ENCODE results near the gene MUC6. TPM values are rescaled to one million over a fixed set of nuclear protein-coding genes. Genes with fewer than 3 reads are reported as not detected.

Gene MUC6
- total RNA-seq, 2 donors from 2014 or later = not detected

DNA sequence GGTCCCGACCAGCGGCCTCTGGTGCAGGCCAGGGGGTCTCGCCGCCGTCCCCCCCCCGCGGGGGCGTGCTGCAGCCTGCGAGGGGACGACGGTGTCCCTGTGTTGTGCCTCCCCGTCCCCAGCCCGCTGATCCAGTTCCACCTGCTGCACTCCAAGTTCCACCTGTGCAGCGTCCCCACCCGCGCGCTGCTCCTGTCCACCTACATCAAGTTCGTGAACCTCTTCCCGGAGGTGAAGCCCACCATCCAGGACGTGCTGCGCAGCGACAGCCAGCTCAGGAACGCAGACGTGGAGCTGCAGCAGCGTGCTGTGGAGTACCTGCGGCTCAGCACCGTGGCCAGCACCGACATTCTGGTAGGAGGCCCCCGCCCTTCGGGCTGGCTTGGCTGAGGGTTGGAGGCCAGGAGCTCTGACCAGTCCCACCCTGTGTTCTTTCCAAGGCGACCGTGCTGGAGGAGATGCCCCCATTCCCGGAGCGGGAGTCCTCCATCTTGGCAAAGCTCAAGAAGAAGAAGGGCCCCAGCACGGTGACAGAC lies 42.8 kb downstream of the MUC6 start:
- Histone ChIP-seq H3K9me3 (no peaks in the 10 kb centered on the region), H3K4me1 (no peaks in the 10 kb centered on the region), H3K4me3 (no peak overlapping the region), H3K27ac (no peak overlapping the region), H3K27me3 (no peaks in the 10 kb centered on the region), H3K36me3 (peaks cover 52% of the 10 kb centered on the region)
- TF ChIP-seq, protein P1, sequence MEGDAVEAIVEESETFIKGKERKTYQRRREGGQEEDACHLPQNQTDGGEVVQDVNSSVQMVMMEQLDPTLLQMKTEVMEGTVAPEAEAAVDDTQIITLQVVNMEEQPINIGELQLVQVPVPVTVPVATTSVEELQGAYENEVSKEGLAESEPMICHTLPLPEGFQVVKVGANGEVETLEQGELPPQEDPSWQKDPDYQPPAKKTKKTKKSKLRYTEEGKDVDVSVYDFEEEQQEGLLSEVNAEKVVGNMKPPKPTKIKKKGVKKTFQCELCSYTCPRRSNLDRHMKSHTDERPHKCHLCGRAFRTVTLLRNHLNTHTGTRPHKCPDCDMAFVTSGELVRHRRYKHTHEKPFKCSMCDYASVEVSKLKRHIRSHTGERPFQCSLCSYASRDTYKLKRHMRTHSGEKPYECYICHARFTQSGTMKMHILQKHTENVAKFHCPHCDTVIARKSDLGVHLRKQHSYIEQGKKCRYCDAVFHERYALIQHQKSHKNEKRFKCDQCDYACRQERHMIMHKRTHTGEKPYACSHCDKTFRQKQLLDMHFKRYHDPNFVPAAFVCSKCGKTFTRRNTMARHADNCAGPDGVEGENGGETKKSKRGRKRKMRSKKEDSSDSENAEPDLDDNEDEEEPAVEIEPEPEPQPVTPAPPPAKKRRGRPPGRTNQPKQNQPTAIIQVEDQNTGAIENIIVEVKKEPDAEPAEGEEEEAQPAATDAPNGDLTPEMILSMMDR (IDR thresholded peaks at IDR 0.05) = no peak
- no peak for DNase-seq (ENCODE audit: low spot score)

DNA sequence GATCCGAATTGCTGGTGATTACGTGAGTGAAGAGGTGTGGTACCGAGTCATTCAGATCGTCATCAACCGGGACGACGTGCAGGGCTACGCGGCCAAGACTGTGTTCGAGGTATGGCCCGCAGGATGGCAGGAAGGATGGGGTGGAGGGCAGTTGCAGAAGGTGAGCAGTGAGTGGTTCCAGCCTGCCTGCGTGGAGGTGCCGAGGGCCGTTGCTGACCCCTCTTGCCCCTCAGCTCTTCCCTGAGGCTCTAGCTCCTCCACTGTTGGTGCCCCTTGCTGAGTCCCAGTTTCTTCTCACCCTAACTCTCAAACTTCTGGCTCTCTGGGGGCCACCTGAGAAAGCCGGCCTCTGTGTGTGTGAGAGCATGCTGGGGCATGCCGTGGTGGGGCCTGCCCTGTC lies 43.9 kb downstream of the MUC6 start:
- TF ChIP-seq, protein P1 (IDR thresholded peaks at IDR 0.05) = no peak
- H3K4me1 ChIP-seq = no peaks in the 10 kb centered on the region
- DNase-seq (ENCODE audit: low spot score) = no peak
- peaks cover 63% of the 10 kb centered on the region for H3K36me3 ChIP-seq
- H3K4me3 ChIP-seq = no peak overlapping the region
- H3K27ac ChIP-seq = no peak overlapping the region
- H3K9me3 ChIP-seq = no peaks in the 10 kb centered on the region
- H3K27me3 ChIP-seq = no peaks in the 10 kb centered on the region

DNA sequence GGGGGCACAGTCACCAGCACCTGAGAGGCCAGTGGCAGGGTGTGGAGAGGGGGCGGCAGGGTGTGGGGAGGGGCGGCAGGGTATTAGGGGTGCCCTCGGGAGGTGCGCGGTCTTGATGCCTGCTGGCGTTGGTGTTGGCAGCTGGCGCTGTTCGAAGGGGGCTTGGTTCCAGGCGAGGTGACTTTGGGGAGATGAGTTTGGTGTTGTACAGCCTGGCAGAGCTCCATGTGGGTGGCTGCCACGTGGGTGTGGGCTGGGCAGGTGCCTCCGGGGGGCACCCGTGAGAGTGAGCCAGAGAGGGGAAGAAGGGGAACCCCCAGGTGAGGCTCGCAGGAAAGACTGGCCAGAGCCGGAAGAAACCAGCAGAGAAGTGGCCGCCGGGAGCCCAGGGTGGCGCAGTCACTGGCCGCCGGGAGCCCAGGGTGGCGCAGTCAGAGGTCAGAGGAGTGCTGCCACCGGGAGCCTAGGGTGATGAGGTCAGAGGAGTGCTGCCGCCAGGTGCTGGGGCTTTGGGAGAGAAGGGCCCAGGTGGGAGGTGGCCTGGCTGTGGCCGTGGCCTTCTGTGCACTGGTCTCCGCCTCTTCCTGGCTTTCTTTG lies 44.7 kb downstream of the MUC6 start:
- Histone ChIP-seq H3K4me3 (no peak overlapping the region), H3K27ac (no peak overlapping the region), H3K27me3 (no peaks in the 10 kb centered on the region), H3K9me3 (no peaks in the 10 kb centered on the region), H3K36me3 (peaks cover 71% of the 10 kb centered on the region), H3K4me1 (no peaks in the 10 kb centered on the region)
- no peak for DNase-seq (ENCODE audit: low spot score)
- TF ChIP-seq, protein P1 (IDR thresholded peaks at IDR 0.05) = no peak

DNA sequence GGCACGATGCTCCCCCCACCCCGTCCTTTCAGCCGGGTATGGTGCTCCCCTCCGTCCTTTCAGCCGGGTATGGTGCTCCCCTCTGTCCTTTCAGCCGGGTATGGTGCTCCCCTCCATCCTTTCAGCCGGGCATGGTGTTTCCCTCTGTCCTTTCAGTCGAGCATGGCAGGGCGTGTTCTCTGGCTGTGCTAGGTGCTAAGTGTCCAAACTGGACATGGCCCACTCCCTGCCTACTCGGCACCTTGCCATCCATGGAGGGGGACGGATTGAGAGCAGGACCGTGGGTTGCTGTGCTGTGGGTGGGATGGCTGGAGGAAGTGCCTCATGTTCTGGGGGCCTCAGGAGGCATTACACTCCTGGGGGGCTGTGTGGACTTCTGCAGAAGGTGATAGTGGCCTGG lies 45.5 kb downstream of the MUC6 start:
- H3K27me3 ChIP-seq = no peaks in the 10 kb centered on the region
- H3K27ac ChIP-seq = no peak overlapping the region
- H3K9me3 ChIP-seq = no peaks in the 10 kb centered on the region
- TF ChIP-seq, protein P1 (IDR thresholded peaks at IDR 0.05) = no peak
- H3K4me1 ChIP-seq = no peaks in the 10 kb centered on the region
- DNase-seq (ENCODE audit: low spot score) = no peak
- peaks cover 77% of the 10 kb centered on the region for H3K36me3 ChIP-seq
- H3K4me3 ChIP-seq = no peak overlapping the region

DNA sequence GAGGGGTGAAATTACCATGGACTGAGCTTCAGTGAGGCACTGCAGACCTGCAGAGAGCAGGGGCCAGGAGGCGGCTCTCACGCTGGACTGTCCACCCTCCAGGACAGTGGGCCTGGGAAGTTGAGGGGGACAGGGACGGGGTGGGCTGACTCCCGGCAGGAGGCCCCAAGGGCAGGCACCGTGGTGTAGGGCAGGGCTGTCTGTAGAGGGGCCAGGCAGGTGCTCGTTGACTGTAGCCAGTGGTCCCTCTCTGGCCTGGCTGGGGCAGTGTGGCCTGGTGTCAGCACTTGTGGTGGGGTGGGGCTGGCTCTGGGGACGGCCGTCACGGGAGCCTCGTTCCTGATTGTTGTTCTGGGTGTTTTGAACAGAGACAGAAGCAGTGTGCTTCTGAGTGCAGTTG lies 46.4 kb downstream of the MUC6 start:
- peaks cover 81% of the 10 kb centered on the region for H3K36me3 ChIP-seq
- H3K27me3 ChIP-seq = no peaks in the 10 kb centered on the region
- H3K9me3 ChIP-seq = no peaks in the 10 kb centered on the region
- TF ChIP-seq, protein P1 (IDR thresholded peaks at IDR 0.05) = no peak
- no peak for DNase-seq (ENCODE audit: low spot score)
- no peak overlapping the region for H3K4me3 ChIP-seq
- no peak overlapping the region for H3K27ac ChIP-seq
- no peaks in the 10 kb centered on the region for H3K4me1 ChIP-seq

DNA sequence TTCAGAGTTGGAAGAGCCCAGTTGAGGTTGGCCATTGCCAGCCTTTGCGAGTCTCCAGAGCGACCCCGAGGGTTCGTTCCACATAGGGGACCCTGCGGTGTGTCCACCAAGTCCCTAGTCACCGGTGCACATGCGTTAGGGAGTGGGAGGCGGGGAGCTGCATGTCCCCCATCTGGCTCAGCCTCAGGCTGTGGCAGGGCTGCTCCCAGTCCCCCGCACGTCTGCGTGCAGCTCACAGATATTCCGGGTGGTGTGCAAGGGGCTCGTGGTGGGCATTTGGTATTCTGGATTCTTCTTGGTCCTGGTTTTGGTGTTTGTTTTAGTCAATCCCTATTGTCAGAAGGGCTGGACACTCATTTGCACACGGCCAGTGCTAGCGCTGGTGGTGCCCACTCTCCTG lies 48.8 kb downstream of the MUC6 start:
- Histone ChIP-seq H3K27ac (no peak overlapping the region), H3K4me1 (no peaks in the 10 kb centered on the region), H3K27me3 (no peaks in the 10 kb centered on the region), H3K9me3 (no peaks in the 10 kb centered on the region), H3K4me3 (no peak overlapping the region), H3K36me3 (peaks cover 75% of the 10 kb centered on the region)
- DNase-seq (ENCODE audit: low spot score) = no peak
- TF ChIP-seq, protein P1 (IDR thresholded peaks at IDR 0.05) = no peak
